DND-41 (cell line): ENCODE results near the gene BCKDHB.

Source experiments
- ATAC-seq: fragments of 200-7000 bp; cut with Tn5 transposase; 3 replicates; pipeline ENCODE4 v1.9.1; 2021; ENCODE audit warnings: low read depth; ENCODE audit not compliant: insufficient read depth
- DNase-seq: peaks from one replicate; pipeline ENCODE4 v3.0.0-alpha.2; 2020
- H2AFZ ChIP-seq: 2 replicates; pipeline ENCODE4 v1.6.0; 2012; ENCODE audit warnings: low read depth, low read length
- H3K27ac ChIP-seq: 2 replicates; pipeline ENCODE4 v1.5.1; 2012; ENCODE audit warnings: low read length, inconsistent platforms
- H3K27me3 ChIP-seq: fragments of 200-600 bp; sonication (generic); 2 replicates; pipeline ENCODE4 v1.6.0; 2012; ENCODE audit warnings: low read length, mild to moderate bottlenecking, inconsistent platforms; ENCODE audit not compliant: insufficient read depth, poor library complexity
- H3K36me3 ChIP-seq: 2 replicates; pipeline ENCODE4 v1.5.1; 2012; ENCODE audit warnings: low read length, inconsistent platforms; ENCODE audit not compliant: insufficient read depth
- H3K4me1 ChIP-seq: 2 replicates; pipeline ENCODE4 v1.5.1; 2012; ENCODE audit warnings: mild to moderate bottlenecking, low read length; ENCODE audit not compliant: insufficient read depth
- H3K4me2 ChIP-seq: 2 replicates; pipeline ENCODE4 v1.6.0; 2012; ENCODE audit warnings: mild to moderate bottlenecking, moderate library complexity, low read length, inconsistent platforms; ENCODE audit not compliant: insufficient read depth
- H3K4me3 ChIP-seq, 2 experiments: fragments of 200-600 bp in 1 of 2; shearing (Covaris generic) in 1 of 2; 2 replicates each; pipeline ENCODE4 v1.5.1; 2012 to 2016; ENCODE audit warnings: inconsistent platforms in 2 of 2, low read length in 2 of 2, mild to moderate bottlenecking in 2 of 2, low read depth in 1 of 2, moderate library complexity in 1 of 2
- H3K79me2 ChIP-seq: 2 replicates; pipeline ENCODE4 v1.6.0; 2012; ENCODE audit warnings: low read length, inconsistent platforms; ENCODE audit not compliant: insufficient read depth
- H3K9ac ChIP-seq: 2 replicates; pipeline ENCODE4 v1.6.0; 2012; ENCODE audit warnings: low read depth, mild to moderate bottlenecking, inconsistent platforms, low read length, moderate library complexity
- H3K9me3 ChIP-seq: 2 replicates; pipeline ENCODE4 v1.5.1; 2012; ENCODE audit warnings: low read length, moderate library complexity, mild to moderate bottlenecking, inconsistent platforms; ENCODE audit not compliant: insufficient read depth, severe bottlenecking
- H4K20me1 ChIP-seq: 2 replicates; pipeline ENCODE4 v1.6.0; 2012; ENCODE audit warnings: low read length; ENCODE audit not compliant: insufficient read depth
- EZH2 ChIP-seq: IDR thresholded peaks from 3 replicates; pipeline ENCODE4 v1.6.1; 2012; ENCODE audit warnings: borderline replicate concordance, low read depth, mild to moderate bottlenecking, moderate library complexity, low read length, inconsistent platforms; ENCODE audit not compliant: severe bottlenecking
- TF ChIP-seq, protein P1 (sequence below): IDR thresholded peaks from 2 replicates; pipeline ENCODE4 v1.5.1; 2012; ENCODE audit warnings: borderline replicate concordance, low read length, moderate library complexity, mild to moderate bottlenecking; ENCODE audit not compliant: poor library complexity, severe bottlenecking; ENCODE audit errors: extremely low read depth

BCKDHB gene

GRCh38 chr6:80268865-80269730, 162.6 kb downstream of the BCKDHB start:
- no peaks in the 10 kb centered on the region for H3K9me3 ChIP-seq
- DNase-seq: no peak
- H2AFZ ChIP-seq: no peak overlapping the region

DNA sequence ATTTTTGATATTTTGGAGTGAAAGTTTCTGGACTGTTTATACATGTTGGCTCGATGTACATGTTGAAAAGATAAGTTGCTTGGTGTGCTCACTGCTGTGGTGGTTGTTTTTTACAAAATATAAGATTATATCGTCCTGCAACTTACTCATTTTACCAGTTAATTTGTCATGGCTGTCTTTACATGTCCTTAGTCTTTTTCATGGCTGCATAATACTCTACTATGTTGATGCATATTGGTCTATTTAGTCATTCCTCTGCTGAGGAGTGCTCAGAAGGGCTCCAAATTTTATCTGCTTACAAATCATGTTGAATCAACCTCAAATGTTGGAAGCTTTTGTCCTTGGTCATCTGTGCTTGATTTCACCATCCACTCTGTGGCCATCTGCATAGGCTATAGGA, 164.6 kb downstream of the BCKDHB start:
- H3K4me2 ChIP-seq: no peak overlapping the region
- no peaks in the 10 kb centered on the region for H3K4me1 ChIP-seq
- no peaks in the 10 kb centered on the region for H3K27me3 ChIP-seq
- H3K27ac ChIP-seq: no peak overlapping the region
- ATAC-seq (no peak), DNase-seq (no peak)
- no peaks in the 10 kb centered on the region for H3K9me3 ChIP-seq
- no peak for TF ChIP-seq EZH2
- TF ChIP-seq, protein P1, sequence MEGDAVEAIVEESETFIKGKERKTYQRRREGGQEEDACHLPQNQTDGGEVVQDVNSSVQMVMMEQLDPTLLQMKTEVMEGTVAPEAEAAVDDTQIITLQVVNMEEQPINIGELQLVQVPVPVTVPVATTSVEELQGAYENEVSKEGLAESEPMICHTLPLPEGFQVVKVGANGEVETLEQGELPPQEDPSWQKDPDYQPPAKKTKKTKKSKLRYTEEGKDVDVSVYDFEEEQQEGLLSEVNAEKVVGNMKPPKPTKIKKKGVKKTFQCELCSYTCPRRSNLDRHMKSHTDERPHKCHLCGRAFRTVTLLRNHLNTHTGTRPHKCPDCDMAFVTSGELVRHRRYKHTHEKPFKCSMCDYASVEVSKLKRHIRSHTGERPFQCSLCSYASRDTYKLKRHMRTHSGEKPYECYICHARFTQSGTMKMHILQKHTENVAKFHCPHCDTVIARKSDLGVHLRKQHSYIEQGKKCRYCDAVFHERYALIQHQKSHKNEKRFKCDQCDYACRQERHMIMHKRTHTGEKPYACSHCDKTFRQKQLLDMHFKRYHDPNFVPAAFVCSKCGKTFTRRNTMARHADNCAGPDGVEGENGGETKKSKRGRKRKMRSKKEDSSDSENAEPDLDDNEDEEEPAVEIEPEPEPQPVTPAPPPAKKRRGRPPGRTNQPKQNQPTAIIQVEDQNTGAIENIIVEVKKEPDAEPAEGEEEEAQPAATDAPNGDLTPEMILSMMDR: no peak
- no peaks in the 10 kb centered on the region for H3K36me3 ChIP-seq
- no peaks in the 10 kb centered on the region for H3K79me2 ChIP-seq
- no peak overlapping the region for H3K4me3 ChIP-seq
- H2AFZ ChIP-seq: no peak overlapping the region
- no peak overlapping the region for H3K9ac ChIP-seq
- H4K20me1 ChIP-seq: no peaks in the 10 kb centered on the region

More at GRCh38 chr6:80268865-80269730, 162.6 kb downstream of the BCKDHB start:
- Histone ChIP-seq H3K4me2 (no peak overlapping the region), H3K27me3 (no peaks in the 10 kb centered on the region), H3K27ac (no peak overlapping the region), H3K4me1 (no peaks in the 10 kb centered on the region), H4K20me1 (no peaks in the 10 kb centered on the region), H3K79me2 (no peaks in the 10 kb centered on the region), H3K4me3 (no peak overlapping the region), H3K9ac (no peak overlapping the region), H3K36me3 (no peaks in the 10 kb centered on the region)
- no peak for TF ChIP-seq EZH2
- TF ChIP-seq, protein P1: no peak
- ATAC-seq: no peak

GRCh38 chr6:80272988-80273387, 166.5 kb downstream of the BCKDHB start:
- TF ChIP-seq, protein P1: no peak
- TF ChIP-seq EZH2: no peak
- Histone ChIP-seq H3K4me3 (no peak overlapping the region), H3K9me3 (no peaks in the 10 kb centered on the region)

More at GRCh38 chr6:80272988-80273387, 166.5 kb downstream of the BCKDHB start:
- no peak overlapping the region for H2AFZ ChIP-seq
- no peaks in the 10 kb centered on the region for H4K20me1 ChIP-seq
- DNase-seq: no peak
- H3K9ac ChIP-seq: no peak overlapping the region
- H3K4me2 ChIP-seq: no peak overlapping the region
- no peak for ATAC-seq
- H3K27ac ChIP-seq: no peak overlapping the region
- no peaks in the 10 kb centered on the region for H3K79me2 ChIP-seq
- H3K27me3 ChIP-seq: no peaks in the 10 kb centered on the region
- no peaks in the 10 kb centered on the region for H3K36me3 ChIP-seq
- H3K4me1 ChIP-seq: no peaks in the 10 kb centered on the region
